ENCODE data around the gene TESK2.

The TESK2 gene

DNA sequence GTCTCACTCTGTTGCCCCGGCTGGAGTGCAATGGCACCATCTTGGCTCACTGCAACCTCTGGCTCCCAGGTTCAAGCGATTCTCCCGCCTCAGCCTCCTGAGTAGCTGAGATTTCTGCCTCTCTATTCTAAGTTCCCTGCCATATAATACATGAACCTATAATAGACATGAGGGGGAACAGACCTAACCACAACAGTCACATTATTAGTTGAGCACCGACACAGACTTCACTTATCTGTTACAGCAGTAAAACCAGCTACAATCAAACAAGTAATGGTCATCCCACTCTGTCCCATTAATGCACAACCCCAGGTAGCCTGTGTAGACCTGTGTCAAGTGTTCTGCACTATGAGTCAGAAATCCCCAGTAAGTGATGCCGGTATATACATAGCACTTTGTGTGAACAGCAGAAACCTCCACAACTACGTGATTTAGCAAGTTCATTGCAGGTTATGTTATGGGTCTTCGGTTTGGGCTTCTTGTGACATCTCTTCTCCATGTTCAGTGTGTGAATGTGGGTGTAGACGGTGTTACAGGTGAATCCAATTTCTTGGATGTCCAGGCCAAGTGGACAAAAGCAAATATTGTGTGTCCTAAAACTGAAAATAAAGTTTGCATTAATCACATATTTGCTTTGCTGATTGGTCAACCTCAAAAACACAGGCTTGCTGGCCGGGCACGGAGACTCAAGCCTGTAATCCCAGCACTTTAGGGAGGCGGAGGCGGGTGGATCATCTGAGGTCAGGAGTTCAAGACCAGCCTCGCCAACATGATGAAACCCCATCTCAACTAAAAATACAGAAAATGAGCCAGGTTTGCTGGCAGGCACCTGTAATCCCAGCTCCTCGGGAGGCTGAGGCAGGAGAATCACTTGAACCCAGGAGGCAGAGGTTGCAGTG lies 12.7 kb upstream of the TESK2 start:
- Histone ChIP-seq H3K4me1 (ENCODE audit: control insufficient read depth in 1 of 2, insufficient read depth in 1 of 2, low read depth in 1 of 2, low read length in 1 of 2) (peaks cover 13 to 20% of the 10 kb centered on the region in 2 experiments), H3K27ac (no peak overlapping the region), H3K9me3 (no peaks in the 10 kb centered on the region), H3K36me3 (no peaks in the 10 kb centered on the region), H3K4me3 (ENCODE audit: low read depth in 1 of 2, low read length in 1 of 2) (no peak overlapping the region), H3K27me3 (no peaks in the 10 kb centered on the region)
- TF ChIP-seq, protein P1, sequence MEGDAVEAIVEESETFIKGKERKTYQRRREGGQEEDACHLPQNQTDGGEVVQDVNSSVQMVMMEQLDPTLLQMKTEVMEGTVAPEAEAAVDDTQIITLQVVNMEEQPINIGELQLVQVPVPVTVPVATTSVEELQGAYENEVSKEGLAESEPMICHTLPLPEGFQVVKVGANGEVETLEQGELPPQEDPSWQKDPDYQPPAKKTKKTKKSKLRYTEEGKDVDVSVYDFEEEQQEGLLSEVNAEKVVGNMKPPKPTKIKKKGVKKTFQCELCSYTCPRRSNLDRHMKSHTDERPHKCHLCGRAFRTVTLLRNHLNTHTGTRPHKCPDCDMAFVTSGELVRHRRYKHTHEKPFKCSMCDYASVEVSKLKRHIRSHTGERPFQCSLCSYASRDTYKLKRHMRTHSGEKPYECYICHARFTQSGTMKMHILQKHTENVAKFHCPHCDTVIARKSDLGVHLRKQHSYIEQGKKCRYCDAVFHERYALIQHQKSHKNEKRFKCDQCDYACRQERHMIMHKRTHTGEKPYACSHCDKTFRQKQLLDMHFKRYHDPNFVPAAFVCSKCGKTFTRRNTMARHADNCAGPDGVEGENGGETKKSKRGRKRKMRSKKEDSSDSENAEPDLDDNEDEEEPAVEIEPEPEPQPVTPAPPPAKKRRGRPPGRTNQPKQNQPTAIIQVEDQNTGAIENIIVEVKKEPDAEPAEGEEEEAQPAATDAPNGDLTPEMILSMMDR (IDR thresholded peaks at IDR 0.05), result no peak

GRCh38 chr1:45501505-45501859 lies 10.5 kb upstream of the TESK2 start:
- TF ChIP-seq, protein P1 (IDR thresholded peaks at IDR 0.05), result no peak
- no peak overlapping the region for H3K4me3 ChIP-seq (ENCODE audit: low read depth in 1 of 2, low read length in 1 of 2)
- no peak overlapping the region for H3K27ac ChIP-seq
- peaks cover 13 to 20% of the 10 kb centered on the region in 2 experiments for H3K4me1 ChIP-seq (ENCODE audit: control insufficient read depth in 1 of 2, insufficient read depth in 1 of 2, low read depth in 1 of 2, low read length in 1 of 2)
- H3K36me3 ChIP-seq, result no peaks in the 10 kb centered on the region
- H3K9me3 ChIP-seq, result no peaks in the 10 kb centered on the region
- no peaks in the 10 kb centered on the region for H3K27me3 ChIP-seq

GRCh38 chr1:45499415-45499769 lies 8.4 kb upstream of the TESK2 start:
- Histone ChIP-seq H3K27ac (peak overlapping the region; percentile 63), H3K36me3 (no peaks in the 10 kb centered on the region), H3K4me1 (ENCODE audit: control insufficient read depth in 1 of 2, insufficient read depth in 1 of 2, low read depth in 1 of 2, low read length in 1 of 2) (peaks cover 13 to 20% of the 10 kb centered on the region in 2 experiments), H3K27me3 (no peaks in the 10 kb centered on the region), H3K4me3 (ENCODE audit: low read depth in 1 of 2, low read length in 1 of 2) (peak overlapping the region; percentile 72 to 94), H3K9me3 (no peaks in the 10 kb centered on the region)
- TF ChIP-seq, protein P1 (IDR thresholded peaks at IDR 0.05), result no peak

GRCh38 chr1:45498279-45498678 lies 7.3 kb upstream of the TESK2 start:
- H3K27ac ChIP-seq, result no peak overlapping the region
- H3K9me3 ChIP-seq, result no peaks in the 10 kb centered on the region
- H3K27me3 ChIP-seq, result no peaks in the 10 kb centered on the region
- H3K36me3 ChIP-seq, result no peaks in the 10 kb centered on the region
- TF ChIP-seq, protein P1 (IDR thresholded peaks at IDR 0.05), result no peak
- H3K4me3 ChIP-seq (ENCODE audit: low read depth in 1 of 2, low read length in 1 of 2), result no peak overlapping the region
- H3K4me1 ChIP-seq (ENCODE audit: control insufficient read depth in 1 of 2, insufficient read depth in 1 of 2, low read depth in 1 of 2, low read length in 1 of 2), result peaks cover 13 to 20% of the 10 kb centered on the region in 2 experiments

DNA sequence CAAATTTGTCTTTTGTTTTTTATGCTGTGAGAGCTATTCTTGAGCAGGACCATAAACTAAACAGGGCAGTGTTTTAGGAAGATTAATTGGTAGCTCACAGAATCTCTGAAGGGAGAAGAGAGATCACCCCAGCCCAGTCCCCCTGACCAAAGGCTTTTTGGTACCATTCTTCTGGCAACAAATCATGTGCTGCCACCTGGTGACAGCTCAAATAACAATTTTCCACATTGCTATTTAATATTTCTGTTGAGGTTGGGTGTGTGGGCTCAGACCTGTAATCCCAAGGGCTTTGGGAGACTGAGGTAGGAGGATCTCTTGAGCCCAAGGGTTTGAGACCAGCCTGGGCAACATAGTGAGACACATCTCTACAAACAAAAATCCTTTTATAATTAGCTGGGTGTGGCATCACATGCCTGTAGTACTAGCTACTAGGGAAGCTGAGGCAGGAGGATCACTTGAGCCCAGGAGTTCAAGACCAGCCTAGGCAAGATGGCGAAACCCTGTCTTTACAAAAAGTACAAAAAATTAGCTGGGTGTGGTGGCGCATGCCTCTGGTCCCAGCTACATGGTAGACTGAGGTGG lies 2.2 kb upstream of the TESK2 start:
- H3K36me3 ChIP-seq, result no peaks in the 10 kb centered on the region
- TF ChIP-seq, protein P1 (IDR thresholded peaks at IDR 0.05), result peak; percentile 62
- H3K27me3 ChIP-seq, result no peaks in the 10 kb centered on the region
- peaks cover 29% of the 10 kb centered on the region in 2 experiments for H3K4me1 ChIP-seq (ENCODE audit: control insufficient read depth in 1 of 2, insufficient read depth in 1 of 2, low read depth in 1 of 2, low read length in 1 of 2)
- H3K27ac ChIP-seq, result no peak overlapping the region
- H3K4me3 ChIP-seq (ENCODE audit: low read depth in 1 of 2, low read length in 1 of 2), result no peak overlapping the region
- H3K9me3 ChIP-seq, result no peaks in the 10 kb centered on the region

Data from neutrophil (primary cell).